ENCODE measurements around the gene CNPY1. TPM values are rescaled to one million over a fixed set of nuclear protein-coding genes. Genes with fewer than 3 reads are reported as not detected.

Gene CNPY1
- total and polyA plus RNA-seq, 9 of the 15 experiments (the other 6 are each of a cell fraction or from before 2014, with no cell fraction given) = not detected

GRCh38 chr7:155543926-155544325 is 2.4 kb downstream of the CNPY1 start:
- Histone ChIP-seq H3K79me2 (ENCODE audit: control insufficient read depth, insufficient read depth, low read length) (no peaks in the 10 kb centered on the region), H3K4me1 (replicated peaks in 1 of 2; ENCODE audit: control insufficient read depth in 2 of 2, insufficient read depth in 2 of 2, low read length in 2 of 2) (no peaks in the 10 kb centered on the region; a peak in 1 of 5 replicates), H3K4me3 (no peak overlapping the region), H3K36me3 (ENCODE audit: control insufficient read depth, insufficient read depth, low read length) (no peaks in the 10 kb centered on the region), H4K20me1 (replicated peaks; ENCODE audit: control insufficient read depth, insufficient read depth, low read length) (peaks cover 23% of the 10 kb centered on the region), H3K9ac (ENCODE audit: insufficient read depth in 1 of 2, low read depth in 2 of 2, low read length in 2 of 2) (no peak overlapping the region), H3K4me2 (ENCODE audit: insufficient read depth, low read length) (no peak overlapping the region), H3K9me1 (ENCODE audit: control insufficient read depth, insufficient read depth, low read length) (no peaks in the 10 kb centered on the region), H3K27me3 (ENCODE audit: control insufficient read depth in 2 of 2, insufficient read depth in 2 of 2, low read length in 2 of 2) (peaks cover 84 to 94% of the 10 kb centered on the region in 2 experiments), H3K27ac (ENCODE audit: extremely low read depth, low read depth, low read length) (no peak overlapping the region), H3K9me3 (replicated peaks; ENCODE audit: control insufficient read depth, insufficient read depth, low read depth, low read length) (no peaks in the 10 kb centered on the region), H2AFZ (ENCODE audit: low read depth, low read length) (no peak overlapping the region)
- 0% methylated on average over 9 of the region's 9 CpGs for WGBS (ENCODE audit: insufficient coverage, low coverage, missing lambda C conversion rate)
- in situ Hi-C loops (cut with MboI) = loop anchor here (10.0 kb wide), 1 partner anchor 619 kb away; no protein-coding TSS in a partner anchor
- no peak for TF ChIP-seq CBX3 (IDR thresholded peaks at IDR 0.05; ENCODE audit: borderline replicate concordance in 1 of 2, low read length in 2 of 2)
- no peak for TF ChIP-seq CREB1 (IDR thresholded peaks at IDR 0.05)
- no peak for TF ChIP-seq CREB1 (CRISPR knock-in tag; IDR thresholded peaks at IDR 0.05)
- no peak for TF ChIP-seq ZNF282 (CRISPR knock-in tag; IDR thresholded peaks at IDR 0.05)
- no peak for TF ChIP-seq CXXC5 (CRISPR knock-in tag; IDR thresholded peaks at IDR 0.05)
- no peak for TF ChIP-seq PHB (CRISPR knock-in tag; IDR thresholded peaks at IDR 0.05)
- TF ChIP-seq DMBX1 (CRISPR knock-in tag; IDR thresholded peaks at IDR 0.05; ENCODE audit: borderline replicate concordance) = no peak
- no peak for TF ChIP-seq POLR2AphosphoS5 (IDR thresholded peaks at IDR 0.05; ENCODE audit: control insufficient read depth, insufficient read depth, low read depth, low read length)
- TF ChIP-seq MBD2 (IDR thresholded peaks at IDR 0.05; ENCODE audit: borderline replicate concordance, low read depth) = no peak
- no peak for TF ChIP-seq HMBOX1 (IDR thresholded peaks at IDR 0.05)
- TF ChIP-seq MED1 (CRISPR knock-in tag; IDR thresholded peaks at IDR 0.05; ENCODE audit: borderline replicate concordance) = no peak
- TF ChIP-seq KDM5B (IDR thresholded peaks at IDR 0.05; ENCODE audit: insufficient replicate concordance, low read depth, low read length) = no peak
- TF ChIP-seq FOSL1 (tag; conservative IDR thresholded peaks at IDR 0.05) = no peak
- no peak for TF ChIP-seq SNIP1 (IDR thresholded peaks at IDR 0.05; ENCODE audit: low read depth)
- no peak for TF ChIP-seq MEIS2 (IDR thresholded peaks at IDR 0.05; ENCODE audit: partially characterized antibody)
- TF ChIP-seq IFI16 (CRISPR knock-in tag; IDR thresholded peaks at IDR 0.05) = no peak
- no peak for TF ChIP-seq ZC3H8 (IDR thresholded peaks at IDR 0.05)
- BruUV-seq (replicated peaks) = no TSS peak
- ChIA-PET POLR2A (no interaction called here), CTCF (ENCODE audit: low intra/inter-chr PET ratio) (no interaction called here)
- DNase-seq (ENCODE audit: extremely low read depth in 1 of 4, low spot score in 3 of 4) = no peak
- no peak for ATAC-seq
- FAIRE-seq = no peak
- intact Hi-C loops (cut with micrococcal nuclease) = no loop called here

Measured in K562 (cell line).